Measurements from ENCODE around the gene MAPRE2. TPM values are rescaled to one million over a fixed set of nuclear protein-coding genes. Genes with fewer than 3 reads are reported as not detected.

The MAPRE2 gene
- total RNA-seq, 2 experiments from 2014 or later = 70.7 to 72.7 TPM

DNA sequence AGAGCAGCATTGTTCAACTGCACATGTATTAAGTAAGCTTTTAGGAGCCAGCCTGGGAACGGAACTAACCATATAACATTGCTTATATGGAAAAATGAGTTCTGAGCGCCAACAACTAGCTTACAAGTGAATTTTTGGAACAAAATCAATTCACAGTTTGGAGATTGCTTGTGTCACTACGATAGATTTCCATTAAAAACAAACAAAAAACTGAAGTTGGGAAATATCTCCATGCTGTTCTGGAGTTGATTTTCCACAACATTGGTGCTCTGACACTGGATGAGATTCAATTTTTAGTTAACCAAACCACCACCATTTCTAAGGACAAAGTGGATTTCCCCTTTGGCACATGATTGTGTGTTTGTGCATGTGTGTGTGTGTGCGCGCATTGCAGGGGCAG, 142.7 kb downstream of the MAPRE2 start:
- DNase-seq (no peak), ATAC-seq (no peak)
- Mint-ChIP-seq H3K4me1 (ENCODE audit: low read depth) (no peaks in the 10 kb centered on the region), H3K27ac (no peak overlapping the region), H3K36me3 (ENCODE audit: low read depth) (no peaks in the 10 kb centered on the region), H3K4me3 (no peak overlapping the region), H3K9me3 (no peaks in the 10 kb centered on the region), H3K27me3 (no peaks in the 10 kb centered on the region)
- CTCF ChIA-PET = no interaction called here
- intact Hi-C loops (cut with micrococcal nuclease) = no loop called here
- POLR2A ChIA-PET = no interaction called here
- TF ChIP-seq, protein P1, sequence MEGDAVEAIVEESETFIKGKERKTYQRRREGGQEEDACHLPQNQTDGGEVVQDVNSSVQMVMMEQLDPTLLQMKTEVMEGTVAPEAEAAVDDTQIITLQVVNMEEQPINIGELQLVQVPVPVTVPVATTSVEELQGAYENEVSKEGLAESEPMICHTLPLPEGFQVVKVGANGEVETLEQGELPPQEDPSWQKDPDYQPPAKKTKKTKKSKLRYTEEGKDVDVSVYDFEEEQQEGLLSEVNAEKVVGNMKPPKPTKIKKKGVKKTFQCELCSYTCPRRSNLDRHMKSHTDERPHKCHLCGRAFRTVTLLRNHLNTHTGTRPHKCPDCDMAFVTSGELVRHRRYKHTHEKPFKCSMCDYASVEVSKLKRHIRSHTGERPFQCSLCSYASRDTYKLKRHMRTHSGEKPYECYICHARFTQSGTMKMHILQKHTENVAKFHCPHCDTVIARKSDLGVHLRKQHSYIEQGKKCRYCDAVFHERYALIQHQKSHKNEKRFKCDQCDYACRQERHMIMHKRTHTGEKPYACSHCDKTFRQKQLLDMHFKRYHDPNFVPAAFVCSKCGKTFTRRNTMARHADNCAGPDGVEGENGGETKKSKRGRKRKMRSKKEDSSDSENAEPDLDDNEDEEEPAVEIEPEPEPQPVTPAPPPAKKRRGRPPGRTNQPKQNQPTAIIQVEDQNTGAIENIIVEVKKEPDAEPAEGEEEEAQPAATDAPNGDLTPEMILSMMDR (IDR thresholded peaks at IDR 0.05) = no peak

DNA sequence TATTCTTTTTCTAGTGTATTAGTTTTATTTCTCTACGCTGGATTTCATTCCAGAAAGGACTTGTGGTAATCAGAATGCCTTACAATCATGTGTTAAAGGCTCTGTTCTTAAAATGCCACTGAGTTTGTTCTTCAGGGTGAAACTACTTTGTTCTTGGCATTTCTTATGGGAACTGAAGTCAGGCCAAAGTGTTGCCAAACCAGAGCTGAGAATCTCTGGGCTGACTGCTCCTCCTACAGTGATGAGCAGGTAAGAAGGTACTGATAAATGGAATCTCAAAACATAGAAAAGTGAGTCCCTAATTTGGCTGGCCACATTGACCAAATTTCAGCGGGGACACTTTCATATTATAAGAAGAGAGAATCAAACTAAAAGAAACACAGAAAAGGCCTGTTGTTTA, 144.6 kb downstream of the MAPRE2 start:
- Mint-ChIP-seq H3K4me1 (ENCODE audit: low read depth) (no peaks in the 10 kb centered on the region), H3K27ac (no peak overlapping the region), H3K36me3 (ENCODE audit: low read depth) (no peaks in the 10 kb centered on the region), H3K27me3 (no peaks in the 10 kb centered on the region), H3K9me3 (no peaks in the 10 kb centered on the region), H3K4me3 (no peak overlapping the region)
- DNase-seq (no peak), ATAC-seq (no peak)
- TF ChIP-seq, protein P1 (IDR thresholded peaks at IDR 0.05) = no peak
- ChIA-PET POLR2A (interaction anchor here (0.7 kb wide), 1 partner anchor 142 kb away, joined by 3 read pairs; no protein-coding TSS in a partner anchor), CTCF (interaction anchor here (0.8 to 1.5 kb wide), 4 partner anchors 44 to 180 kb away, joined by 3 to 8 read pairs (median 4); no protein-coding TSS in a partner anchor)
- intact Hi-C loops (cut with micrococcal nuclease) = no loop called here

DNA sequence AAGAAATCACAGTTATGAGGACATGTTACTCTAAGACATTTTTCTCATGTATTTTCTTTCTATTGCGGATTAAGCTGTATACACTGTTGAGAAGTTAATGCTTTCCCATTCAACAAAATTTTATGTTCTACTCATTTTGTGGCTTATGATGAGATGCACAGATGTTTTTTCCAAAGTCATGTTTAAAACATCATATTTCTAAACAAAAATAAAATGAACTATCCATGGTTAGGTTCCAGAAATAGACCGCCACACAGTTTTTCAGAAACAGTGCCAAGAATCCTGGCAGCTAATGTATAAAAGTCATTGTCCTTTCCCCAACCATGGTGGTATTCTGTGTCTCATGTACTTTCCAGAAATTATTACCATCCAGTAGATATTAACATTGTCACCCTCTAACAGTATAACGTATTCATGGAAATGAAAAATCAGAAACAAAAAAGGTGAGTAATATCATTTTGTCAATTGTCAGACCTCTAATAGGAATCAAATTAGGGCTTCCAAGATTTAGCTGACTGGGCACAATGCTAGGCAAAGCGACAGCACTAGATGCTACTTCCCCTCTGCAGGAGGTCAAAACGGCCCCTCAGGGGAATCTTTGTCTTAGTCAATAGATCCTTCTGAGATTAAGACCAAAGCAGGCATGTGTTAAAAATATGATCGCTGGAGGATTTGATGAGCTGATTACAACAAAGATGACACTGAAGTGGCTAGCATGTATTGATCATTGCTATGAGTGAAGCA, 145.2 kb downstream of the MAPRE2 start:
- H3K9me3 Mint-ChIP-seq = no peaks in the 10 kb centered on the region
- no peaks in the 10 kb centered on the region for H3K4me1 Mint-ChIP-seq (ENCODE audit: low read depth)
- DNase-seq = no peak
- H3K27ac Mint-ChIP-seq = no peak overlapping the region
- no peak for ATAC-seq
- H3K36me3 Mint-ChIP-seq (ENCODE audit: low read depth) = no peaks in the 10 kb centered on the region
- H3K4me3 Mint-ChIP-seq = no peak overlapping the region
- no peaks in the 10 kb centered on the region for H3K27me3 Mint-ChIP-seq
- CTCF ChIA-PET = interaction anchor here (0.8 to 1.5 kb wide), 6 partner anchors 10 to 180 kb away, joined by 3 to 8 read pairs (median 3); no protein-coding TSS in a partner anchor
- intact Hi-C loops (cut with micrococcal nuclease) = no loop called here
- TF ChIP-seq, protein P1 (IDR thresholded peaks at IDR 0.05) = no peak
- POLR2A ChIA-PET = interaction anchor here (0.7 kb wide), 1 partner anchor 142 kb away, joined by 3 read pairs; no protein-coding TSS in a partner anchor

DNA sequence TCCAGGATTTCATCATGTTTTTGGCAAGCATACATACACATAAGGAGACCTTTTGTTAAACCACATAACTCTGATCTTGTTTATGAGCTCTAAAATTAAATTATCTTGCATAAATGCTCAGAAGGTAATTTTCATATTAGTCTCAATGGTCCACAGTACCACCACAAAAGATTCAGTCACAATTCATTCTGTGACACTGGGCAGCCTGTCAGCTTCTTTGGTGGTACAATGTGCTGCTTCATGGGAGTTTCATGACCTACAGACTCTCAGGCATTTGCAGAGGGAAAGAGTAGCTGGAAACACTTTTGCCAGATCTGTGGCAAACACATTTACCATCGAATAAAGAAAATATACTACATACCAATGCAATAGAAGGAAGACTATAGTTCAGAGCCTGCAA, 148.3 kb downstream of the MAPRE2 start:
- CTCF ChIA-PET = interaction anchor here (0.9 to 1.0 kb wide), 2 partner anchors 22 to 41 kb away, joined by 3 read pairs; no protein-coding TSS in a partner anchor
- intact Hi-C loops (cut with micrococcal nuclease) = no loop called here
- H3K9me3 Mint-ChIP-seq = no peaks in the 10 kb centered on the region

More for the DNA sequence above, 148.3 kb downstream of the MAPRE2 start:
- TF ChIP-seq, protein P1 (IDR thresholded peaks at IDR 0.05) = no peak
- Mint-ChIP-seq H3K27me3 (no peaks in the 10 kb centered on the region), H3K4me1 (ENCODE audit: low read depth) (no peaks in the 10 kb centered on the region), H3K4me3 (no peak overlapping the region), H3K36me3 (ENCODE audit: low read depth) (no peaks in the 10 kb centered on the region), H3K27ac (no peak overlapping the region)
- DNase-seq (no peak), ATAC-seq (no peak)
- POLR2A ChIA-PET = no interaction called here

Measured in activated CD8-positive, alpha-beta T cell treated with anti-CD3 and anti-CD28 coated beads for 36 hours (primary cell).